ENCODE data around the gene TRAF1.

GRCh38 chr9:120940573-120940972 is 14.0 kb upstream of the TRAF1 start:
- TF ChIP-seq ATF6 (CRISPR knock-in tag; IDR thresholded peaks at IDR 0.05) (no peak), CTCF (IDR thresholded peaks at IDR 0.05) (no peak), ZNF138 (CRISPR knock-in tag; conservative IDR thresholded peaks at IDR 0.05) (no peak), AFF4 (CRISPR knock-in tag; IDR thresholded peaks at IDR 0.05; ENCODE audit: borderline replicate concordance) (no peak), ZSCAN18 (CRISPR knock-in tag; IDR thresholded peaks at IDR 0.05) (no peak), E2F4 (CRISPR knock-in tag; IDR thresholded peaks at IDR 0.05; ENCODE audit: borderline replicate concordance, low read depth) (no peak), ATF2 (CRISPR knock-in tag; IDR thresholded peaks at IDR 0.05; ENCODE audit: borderline replicate concordance, low read depth) (no peak), NFYB (CRISPR knock-in tag; conservative IDR thresholded peaks at IDR 0.05; ENCODE audit: low read depth) (no peak), ZNF396 (CRISPR knock-in tag; IDR thresholded peaks at IDR 0.05; ENCODE audit: borderline replicate concordance) (no peak), ETV6 (CRISPR knock-in tag; IDR thresholded peaks at IDR 0.05) (no peak), USF2 (CRISPR knock-in tag; IDR thresholded peaks at IDR 0.05) (no peak), MAX (CRISPR knock-in tag; IDR thresholded peaks at IDR 0.05) (no peak), ESRRA (CRISPR knock-in tag; IDR thresholded peaks at IDR 0.05; ENCODE audit: borderline replicate concordance) (no peak), SP1 (CRISPR knock-in tag; conservative IDR thresholded peaks at IDR 0.05) (no peak)

Data from WTC11 (cell line).